RWPE1 (cell line): ENCODE data around the gene GPR55.

Source experiments
- CTCF ChIA-PET: fragments of 350-600 bp; sonication (Branson Sonifier 250); formaldehyde crosslinking; extraction: SDS; loops from one replicate; lab custom pipeline; 2021; lab: Yijun Ruan, JAX
- POLR2A ChIA-PET: fragments of 400-600 bp; formaldehyde crosslinking; extraction: SDS; loops from one replicate; lab custom pipeline; 2020; ENCODE audit warnings: antibody characterized with exemption; ENCODE audit not compliant: low non-redundant PET; lab: Yijun Ruan, JAX
- DNase-seq: peaks from one replicate; pipeline ENCODE4 v3.0.0; 2012; ENCODE audit warnings: low spot score
- H3K27ac ChIP-seq: fragments of 450-650 bp; 2 replicates; pipeline ENCODE4 v1.5.1; 2017
- CTCF ChIP-seq: fragments of 450-650 bp; conservative IDR thresholded peaks from 2 replicates; pipeline ENCODE4 v1.5.1; 2017; ENCODE audit warnings: low read depth, mild to moderate bottlenecking

GPR55 gene

DNA sequence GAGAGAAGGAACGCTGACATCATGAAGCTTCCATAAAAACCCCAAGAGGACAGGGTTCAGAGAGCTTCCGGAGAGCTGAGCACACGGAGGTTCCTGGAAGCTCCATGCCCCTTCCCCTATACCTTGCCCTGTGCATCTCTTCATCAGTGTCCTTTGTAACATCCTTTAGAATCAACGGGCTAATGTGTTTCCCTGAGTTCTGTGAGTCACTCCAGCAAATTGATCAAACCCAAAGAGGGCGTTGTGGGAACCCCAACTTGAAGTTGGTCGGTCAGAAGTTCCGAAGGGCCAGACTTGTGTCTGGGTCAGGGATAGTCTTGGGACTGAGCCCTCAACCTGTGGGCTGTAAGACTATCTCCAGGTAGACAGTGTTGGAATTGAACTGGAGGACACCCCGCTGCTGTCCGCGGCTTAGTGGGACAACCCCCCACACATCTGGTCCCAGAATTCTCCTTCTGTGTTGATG is 25.9 kb upstream of the GPR55 start:
- DNase-seq, result no peak
- POLR2A ChIA-PET, result interaction anchor here (0.6 kb wide), 1 partner anchor 149 kb away, joined by 3 read pairs; no protein-coding TSS in a partner anchor

GRCh38 chr2:230949966-230950873 is 25.2 kb upstream of the GPR55 start:
- ChIA-PET POLR2A (interaction anchor here (0.6 kb wide), 1 partner anchor 150 kb away, joined by 3 read pairs; no protein-coding TSS in a partner anchor), CTCF (interaction anchor here (0.6 kb wide), 1 partner anchor 54 kb away, joined by 3 read pairs; no protein-coding TSS in a partner anchor)
- TF ChIP-seq CTCF, result no peak
- no peak overlapping the region for H3K27ac ChIP-seq
- DNase-seq, result no peak

More for the DNA sequence above, 25.9 kb upstream of the GPR55 start:
- H3K27ac ChIP-seq, result no peak overlapping the region
- CTCF ChIA-PET, result no interaction called here
- TF ChIP-seq CTCF, result no peak

- CTCF ChIA-PET, result interaction anchor here (0.6 kb wide), 2 partner anchors 11 to 499 kb away, joined by 4 read pairs; no protein-coding TSS in a partner anchor
- H3K27ac ChIP-seq, result no peak overlapping the region
- POLR2A ChIA-PET, result no interaction called here
- no peak for DNase-seq
- TF ChIP-seq CTCF, result no peak
Measured at GRCh38 chr2:230947908-230948365, 22.9 kb upstream of the GPR55 start.

GRCh38 chr2:230947235-230947576 is 22.2 kb upstream of the GPR55 start:
- DNase-seq, result no peak
- no peak overlapping the region for H3K27ac ChIP-seq
- ChIA-PET POLR2A (no interaction called here), CTCF (interaction anchor here (0.6 to 0.7 kb wide), 3 partner anchors 51 to 500 kb away, joined by 3 to 4 read pairs (median 3); no protein-coding TSS in a partner anchor)
- TF ChIP-seq CTCF, result no peak

DNA sequence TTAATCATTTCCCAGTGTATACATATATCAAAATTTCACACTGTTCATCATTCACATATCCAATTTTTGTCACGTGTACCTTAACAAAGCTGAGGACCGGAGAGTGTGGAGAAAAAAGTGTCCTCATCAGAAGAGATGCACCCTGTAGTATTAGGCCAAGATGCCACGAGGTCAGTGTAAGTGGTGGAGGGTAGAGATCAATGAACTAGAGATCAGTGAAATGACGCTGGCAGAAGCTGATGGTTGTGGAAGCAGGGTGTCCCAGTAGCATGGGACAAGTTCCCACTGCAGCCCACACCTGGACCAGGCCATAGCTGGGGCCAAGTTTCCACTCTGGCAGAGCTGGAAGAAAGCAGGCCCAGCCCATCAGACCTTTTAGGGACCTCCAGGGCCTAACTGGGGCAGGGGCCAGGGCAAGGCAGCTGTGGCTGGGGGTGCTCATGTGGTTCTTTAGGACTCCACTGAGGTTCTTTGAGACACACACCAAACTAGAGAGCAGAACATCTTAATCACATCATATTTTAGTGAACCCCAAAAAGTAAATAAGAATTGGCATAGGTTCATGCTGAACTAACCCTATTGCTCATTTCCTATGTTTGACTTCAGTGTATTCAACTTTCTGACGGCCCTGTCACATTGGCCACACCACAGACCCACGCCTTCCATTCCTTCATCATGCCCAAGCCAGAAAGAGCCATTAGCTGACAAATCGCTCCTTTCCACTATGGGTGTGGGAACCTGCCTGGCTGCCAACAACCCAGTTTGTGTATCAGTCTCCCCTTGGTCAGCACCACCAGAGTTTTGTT is 21.6 kb upstream of the GPR55 start:
- ChIA-PET POLR2A (no interaction called here), CTCF (interaction anchor here (0.6 to 0.7 kb wide), 3 partner anchors 16 to 389 kb away, joined by 3 to 5 read pairs (median 3); no protein-coding TSS in a partner anchor)
- no peak for TF ChIP-seq CTCF
- no peak for DNase-seq
- H3K27ac ChIP-seq, result no peak overlapping the region

- CTCF ChIA-PET, result no interaction called here
- H3K27ac ChIP-seq, result no peak overlapping the region
- POLR2A ChIA-PET, result no interaction called here
- no peak for DNase-seq
- TF ChIP-seq CTCF, result no peak
Measured at GRCh38 chr2:230944757-230945372, 19.8 kb upstream of the GPR55 start.
